ENCODE data around the gene ADAM10.

- no peak for TF ChIP-seq CTCF (conservative IDR thresholded peaks at IDR 0.05; ENCODE audit: low read length)
- no peak for TF ChIP-seq EZH2phosphoT487 (IDR thresholded peaks at IDR 0.05; ENCODE audit: borderline replicate concordance)
Measured at GRCh38 chr15:58561321-58561720, 188.2 kb downstream of the ADAM10 start.

Measured in Loucy (cell line).